NCI-H345 (cell line): ENCODE results near the gene HPN.
"Not testable (repeated sequence)": the region's sequence is repeated elsewhere in the genome, so short reads cannot be mapped to it uniquely, and the experiment has no call there.

Experiments used
- DNase-seq: peaks from one replicate; lab custom pipeline; 2025; lab: John Stamatoyannopoulos, UW

HPN gene

GRCh38 chr19:35027851-35028599, 13.5 kb upstream of the HPN start:
- DNase-seq: no peak

GRCh38 chr19:35028600-35028885, 13.0 kb upstream of the HPN start:
- DNase-seq: not testable (repeated sequence)

GRCh38 chr19:35029275-35029736, 12.2 kb upstream of the HPN start:
- not testable (repeated sequence) for DNase-seq

GRCh38 chr19:35029737-35030256, 11.7 kb upstream of the HPN start:
- DNase-seq: no peak

- DNase-seq: peak; percentile 68
These were observed 11.1 kb upstream of the HPN start, which contains the start of gene SCN1B for GRCh38 chr19:35030257-35031071. Gene SCN1B, plus strand, starts transcription at chr19:35030470. Its CDS starts 351 bp downstream, at chr19:35030821.

- peak; percentile 62 for DNase-seq
These were observed 10.2 kb upstream of the HPN start for GRCh38 chr19:35031072-35031881.

GRCh38 chr19:35032356-35032865, 9.1 kb upstream of the HPN start:
- no peak for DNase-seq

GRCh38 chr19:35033067-35034004, 8.2 kb upstream of the HPN start:
- DNase-seq: no peak

- DNase-seq: no peak
These were observed 7.5 kb upstream of the HPN start for GRCh38 chr19:35034005-35034502.

- DNase-seq: no peak
These were observed 6.7 kb upstream of the HPN start for GRCh38 chr19:35034588-35035382.

- no peak for DNase-seq
These were observed 3.6 kb upstream of the HPN start for GRCh38 chr19:35037716-35038622.

- no peak for DNase-seq
These were observed 2.7 kb upstream of the HPN start for GRCh38 chr19:35038623-35039512.

- DNase-seq: no peak
These were observed 1.4 kb upstream of the HPN start for GRCh38 chr19:35039881-35040825.

GRCh38 chr19:35040826-35041547, 534 bp upstream of the HPN start:
- no peak for DNase-seq

- no peak for DNase-seq
These were observed 672 bp downstream of the HPN start for GRCh38 chr19:35042056-35042730.
